SHP77 treated with DMSO at 0.1 percent for 48 hours (cell line): Measurements from ENCODE around the gene PPP5C.
"Not testable (repeated sequence)": the region's sequence is repeated elsewhere in the genome, so short reads cannot be mapped to it uniquely, and the experiment has no call there.

Experiments
- DNase-seq: peaks from one replicate; lab custom pipeline; 2025; lab: John Stamatoyannopoulos, UW

Gene PPP5C

GRCh38 chr19:46385636-46386035, 38.7 kb downstream of the PPP5C start:
- DNase-seq: no peak

GRCh38 chr19:46386151-46386550, 39.3 kb downstream of the PPP5C start:
- DNase-seq: no peak

- DNase-seq: no peak
These were observed 40.3 kb downstream of the PPP5C start for GRCh38 chr19:46386996-46387712.

- no peak for DNase-seq
These were observed 40.8 kb downstream of the PPP5C start for GRCh38 chr19:46387713-46388130.

- no peak for DNase-seq
These were observed 41.6 kb downstream of the PPP5C start for GRCh38 chr19:46388311-46389095.

GRCh38 chr19:46390121-46390858, 43.4 kb downstream of the PPP5C start:
- DNase-seq: no peak

- no peak for DNase-seq
These were observed 44.0 kb downstream of the PPP5C start for GRCh38 chr19:46390866-46391265.

GRCh38 chr19:46391296-46392251, 44.7 kb downstream of the PPP5C start:
- DNase-seq: no peak

GRCh38 chr19:46392252-46392801, 45.4 kb downstream of the PPP5C start:
- no peak for DNase-seq

GRCh38 chr19:46392837-46393236, 46.0 kb downstream of the PPP5C start:
- DNase-seq: no peak

GRCh38 chr19:46393456-46394401, 46.8 kb downstream of the PPP5C start:
- no peak for DNase-seq

GRCh38 chr19:46394402-46394797, 47.5 kb downstream of the PPP5C start:
- no peak for DNase-seq

- not testable (repeated sequence) for DNase-seq
These were observed 51.1 kb downstream of the PPP5C start for GRCh38 chr19:46397801-46398479.

- DNase-seq: no peak
These were observed 55.8 kb downstream of the PPP5C start for GRCh38 chr19:46402725-46403124.

GRCh38 chr19:46404055-46404752, 57.3 kb downstream of the PPP5C start:
- DNase-seq: no peak

GRCh38 chr19:46404753-46405468, 58.0 kb downstream of the PPP5C start:
- no peak for DNase-seq

- DNase-seq: no peak
These were observed 60.1 kb downstream of the PPP5C start for GRCh38 chr19:46406976-46407375.
